HG03196 (cell line): Measurements from ENCODE around the gene ZDHHC14.
"Not testable (repeated sequence)": the region's sequence is repeated elsewhere in the genome, so short reads cannot be mapped to it uniquely, and the experiment has no call there.

ENCODE experiments used
- ATAC-seq: cut with Tn5 transposase; IDR thresholded peaks from one replicate; pipeline ENCODE4 v1.9.1; 2021; ENCODE audit not compliant: unreplicated experiment

Gene ZDHHC14

DNA sequence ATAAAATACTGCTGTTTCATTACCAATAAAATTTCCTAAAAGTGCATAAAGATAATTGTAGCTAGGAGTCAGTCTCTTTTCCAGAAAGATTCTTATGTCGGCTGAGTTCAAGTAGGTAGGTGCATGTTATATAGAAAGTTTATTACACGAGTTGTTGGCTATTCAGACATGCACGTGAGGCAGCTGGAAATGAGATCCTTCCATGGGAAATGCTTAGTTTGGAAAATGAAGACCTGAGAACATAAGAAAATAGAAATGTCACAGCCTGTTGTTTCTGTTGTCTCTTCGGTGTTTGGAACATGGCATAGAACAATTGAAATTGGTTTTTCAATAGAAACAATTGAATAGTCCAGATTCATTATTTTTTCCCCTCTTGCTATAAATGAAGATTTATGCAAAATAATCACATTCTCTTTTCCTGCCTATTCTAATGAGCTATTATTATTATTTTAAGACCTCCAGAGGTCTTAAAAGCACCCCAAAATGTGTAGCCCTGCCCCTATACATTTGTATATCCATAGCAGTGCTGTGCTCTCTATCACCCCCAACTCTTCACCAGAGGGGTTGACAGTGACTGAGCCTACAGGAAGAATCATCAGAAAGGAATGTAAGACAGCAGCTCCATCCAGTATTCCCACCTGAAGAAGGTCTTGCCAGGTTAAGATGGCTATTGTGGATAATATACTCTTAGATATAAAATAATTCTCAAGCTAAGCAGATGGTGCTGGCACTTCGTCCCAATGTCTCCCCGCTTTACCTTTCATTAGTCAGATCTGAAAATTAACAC is 82.2 kb downstream of the ZDHHC14 start:
- ATAC-seq = no peak

GRCh38 chr6:157463743-157464135 is 82.7 kb downstream of the ZDHHC14 start:
- not testable (repeated sequence) for ATAC-seq

DNA sequence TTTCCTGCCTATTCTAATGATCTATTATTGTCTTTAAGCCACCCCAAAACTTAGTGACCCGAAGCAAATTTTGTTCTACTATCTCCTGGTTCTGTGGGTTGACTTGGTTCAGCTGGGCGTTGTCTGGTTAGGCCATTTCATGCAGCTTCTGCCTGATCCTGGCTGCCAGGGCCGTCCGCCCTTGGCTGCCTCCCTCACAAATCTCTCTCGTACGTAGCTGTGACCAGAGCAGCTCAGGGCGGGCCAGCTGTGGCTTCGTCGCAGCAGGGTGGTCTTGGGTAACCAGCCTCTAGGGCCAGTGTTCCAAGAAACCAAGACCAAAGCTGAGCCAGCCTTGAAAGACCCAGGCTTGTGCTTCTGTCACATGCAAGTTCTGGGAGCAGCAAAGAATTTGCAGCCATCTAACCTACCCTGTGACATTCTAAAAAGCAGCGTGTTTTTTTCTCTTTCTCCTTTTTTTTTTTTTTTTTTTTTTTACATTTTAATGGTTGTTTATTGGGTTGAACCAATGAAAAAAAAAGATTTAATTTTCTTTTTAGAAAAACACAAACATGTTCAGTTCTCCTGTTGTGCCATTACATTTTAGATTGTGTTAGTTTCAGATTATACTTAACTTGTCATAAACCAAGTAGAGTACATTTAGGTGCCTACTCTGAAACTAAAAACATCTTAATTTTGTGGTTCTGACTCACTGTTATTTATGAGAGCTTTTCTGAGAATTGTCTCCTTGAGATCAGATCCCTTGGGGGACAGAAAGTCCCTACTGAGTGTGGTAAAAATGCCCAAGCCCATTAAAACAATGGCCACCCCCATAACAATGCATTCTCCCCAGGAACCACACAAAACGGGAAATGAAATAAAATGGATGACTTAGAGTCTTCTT is 83.9 kb downstream of the ZDHHC14 start:
- peak; percentile 35 for ATAC-seq

GRCh38 chr6:157466342-157466648 is 85.3 kb downstream of the ZDHHC14 start:
- no peak for ATAC-seq

DNA sequence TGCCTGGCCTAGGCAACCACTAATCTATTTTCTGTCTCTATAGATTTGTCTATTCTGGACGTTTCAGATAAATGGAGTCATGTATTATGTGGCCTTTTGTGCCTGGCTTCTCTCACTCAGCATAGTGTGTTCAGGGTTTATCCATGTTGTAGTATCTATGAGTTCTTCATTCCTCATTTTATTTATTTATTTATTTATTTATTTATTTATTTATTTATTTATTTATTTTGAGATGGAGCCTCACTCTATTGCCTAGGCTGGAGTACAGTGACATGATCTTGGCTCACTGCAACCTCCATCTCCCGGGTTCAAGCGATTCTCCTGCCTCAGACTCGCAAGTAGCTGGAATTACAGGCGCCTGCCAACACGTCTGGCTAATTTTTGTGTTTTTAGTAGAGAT is 86.3 kb downstream of the ZDHHC14 start:
- not testable (repeated sequence) for ATAC-seq

DNA sequence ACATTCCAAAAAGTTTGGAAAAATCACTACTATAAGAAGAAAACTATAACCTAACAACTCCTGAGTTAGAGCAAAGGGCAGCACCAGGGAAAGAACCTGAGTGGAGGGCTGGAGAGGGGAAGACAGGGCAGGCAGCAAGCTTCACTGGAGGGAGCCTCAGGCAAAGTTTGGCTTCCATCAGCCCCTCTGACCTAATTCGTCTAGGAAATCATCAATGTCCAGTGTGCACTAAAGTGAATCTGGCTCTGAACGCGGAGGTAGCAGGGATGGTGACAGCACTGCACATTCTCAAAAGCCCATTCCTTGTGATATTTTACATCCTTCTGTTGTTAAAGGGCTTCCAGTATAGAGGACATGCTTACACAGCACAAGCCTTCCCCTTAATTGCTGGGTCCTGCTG is 87.1 kb downstream of the ZDHHC14 start:
- ATAC-seq = no peak

GRCh38 chr6:157468574-157468973 is 87.6 kb downstream of the ZDHHC14 start:
- ATAC-seq = no peak

- no peak for ATAC-seq
These were observed 88.4 kb downstream of the ZDHHC14 start for GRCh38 chr6:157469378-157469777.

- ATAC-seq = no peak
These were observed 90.2 kb downstream of the ZDHHC14 start for GRCh38 chr6:157471077-157471686.

DNA sequence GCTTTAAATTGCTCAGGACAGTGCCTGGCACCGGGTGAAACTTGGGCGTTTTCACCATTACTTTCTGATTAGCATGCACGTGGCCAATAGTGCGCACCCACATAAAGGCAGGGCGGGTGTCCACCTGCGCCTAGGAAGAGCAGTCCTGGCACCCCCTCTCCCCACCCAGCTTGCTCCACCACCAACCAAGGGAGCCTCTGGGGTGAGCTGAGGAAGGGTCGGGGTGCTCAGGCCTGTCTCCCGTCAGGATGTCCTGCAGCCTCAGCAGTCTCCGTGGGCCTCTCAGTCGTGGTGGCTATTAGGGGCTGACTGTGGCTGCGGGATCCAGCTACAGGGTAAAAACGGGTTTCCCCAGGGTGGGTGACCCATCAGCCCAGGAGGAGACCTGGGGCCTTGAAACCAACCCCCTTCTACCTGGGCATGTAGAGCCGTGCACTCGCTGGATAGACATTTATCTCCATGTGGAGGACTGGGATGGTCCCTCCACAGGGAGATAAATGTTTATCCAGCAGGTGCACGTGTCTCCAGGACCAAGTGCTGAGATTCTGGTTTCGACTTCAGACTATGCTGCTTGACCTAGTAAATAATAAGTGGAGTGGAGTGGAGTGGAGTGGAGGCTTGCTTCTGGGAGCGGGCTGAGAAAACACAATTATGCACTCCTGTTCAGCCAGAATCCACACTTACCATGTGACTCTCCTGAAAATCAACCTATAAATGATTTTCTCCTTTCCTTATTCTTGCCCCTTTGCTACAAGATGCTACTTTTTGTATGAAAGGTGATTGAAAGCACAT is 91.1 kb downstream of the ZDHHC14 start:
- ATAC-seq = no peak

DNA sequence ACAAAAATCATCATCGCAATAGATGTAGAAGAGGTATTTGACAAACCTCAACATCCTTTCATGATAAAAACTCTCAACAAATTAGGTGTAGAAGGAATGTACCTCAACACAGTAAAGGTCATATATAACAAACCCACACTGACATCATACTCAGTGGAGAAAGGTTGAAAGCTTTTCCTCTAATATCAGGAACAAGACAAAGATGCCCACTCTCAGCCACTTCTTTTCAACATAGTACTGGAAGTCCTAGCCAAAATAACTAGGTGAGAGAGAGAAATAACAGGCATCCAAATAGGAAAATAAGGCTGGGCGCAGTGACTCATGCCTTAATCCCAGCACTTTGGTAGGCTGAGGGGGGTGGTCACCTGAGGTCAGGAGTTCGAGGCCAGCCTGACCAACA is 95.8 kb downstream of the ZDHHC14 start:
- ATAC-seq = no peak

- ATAC-seq = no peak
These were observed 97.9 kb downstream of the ZDHHC14 start for GRCh38 chr6:157478926-157479325.

- ATAC-seq = no peak
These were observed 98.7 kb downstream of the ZDHHC14 start for GRCh38 chr6:157479464-157480303.

DNA sequence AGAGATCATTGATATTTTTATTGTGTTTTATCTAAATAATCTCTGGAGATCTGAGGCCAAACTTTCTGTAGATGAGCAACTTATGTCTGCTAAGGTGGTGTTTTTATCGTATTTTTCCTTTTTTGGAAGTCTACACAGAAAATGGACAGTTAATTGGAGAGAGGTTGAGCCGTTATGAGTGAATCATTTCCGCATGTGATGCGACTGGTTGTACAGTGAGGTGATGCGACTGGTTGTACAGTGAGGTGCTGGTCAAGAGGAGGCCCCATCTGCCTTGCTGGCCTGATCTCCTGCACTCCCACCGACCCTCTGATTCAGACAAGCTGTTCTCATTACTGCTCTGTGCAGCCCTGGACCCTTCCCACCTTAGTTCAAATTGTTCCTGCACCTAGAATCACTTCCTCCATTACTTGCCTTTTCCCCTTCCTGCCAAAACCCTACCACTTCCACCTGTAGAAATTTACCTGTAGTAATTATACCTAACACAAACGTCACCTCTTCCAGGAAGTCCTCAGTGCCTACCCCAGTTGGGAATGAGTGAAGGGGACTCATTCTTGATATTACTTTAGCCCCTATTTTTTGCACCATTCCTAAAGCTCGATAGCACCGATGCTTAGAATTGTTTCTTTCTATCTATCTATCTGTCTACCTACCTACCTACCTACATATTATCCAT is 100.3 kb downstream of the ZDHHC14 start:
- ATAC-seq = no peak

DNA sequence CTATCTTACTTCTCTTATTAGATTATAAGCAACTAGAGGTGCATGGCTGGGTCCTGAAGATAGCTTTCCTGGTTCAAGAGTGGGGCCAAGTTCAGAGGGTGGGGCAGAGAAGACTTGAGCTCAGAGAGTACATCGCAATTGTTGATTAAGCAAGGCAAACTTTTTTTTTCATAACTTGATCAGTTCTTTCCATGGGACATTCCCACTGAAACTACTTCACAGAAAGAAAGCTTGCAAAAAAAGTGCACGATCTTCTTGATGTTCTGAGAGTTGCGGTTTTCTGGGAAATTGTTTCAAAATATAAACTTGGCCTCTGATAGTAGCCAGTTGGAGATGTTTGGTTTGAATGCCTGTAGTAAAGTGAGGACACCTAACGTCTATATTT is 100.9 kb downstream of the ZDHHC14 start:
- no peak for ATAC-seq

- no peak for ATAC-seq
These were observed 102.8 kb downstream of the ZDHHC14 start for GRCh38 chr6:157483770-157484169.

DNA sequence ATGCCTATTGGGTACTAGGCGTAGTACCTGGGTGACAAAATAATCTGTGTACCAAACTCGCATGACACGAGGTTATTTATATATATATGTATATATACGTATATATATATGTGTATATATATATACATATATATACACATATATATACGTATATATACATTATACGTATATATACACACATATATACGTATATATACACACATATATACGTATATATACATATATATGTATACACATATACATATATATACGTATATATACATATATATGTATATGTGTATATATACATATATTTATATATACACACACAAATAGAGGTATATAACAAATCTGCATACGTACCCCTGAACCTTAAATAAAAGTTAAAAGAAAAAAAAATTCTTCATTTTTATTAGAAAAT is 103.2 kb downstream of the ZDHHC14 start:
- ATAC-seq = no peak

DNA sequence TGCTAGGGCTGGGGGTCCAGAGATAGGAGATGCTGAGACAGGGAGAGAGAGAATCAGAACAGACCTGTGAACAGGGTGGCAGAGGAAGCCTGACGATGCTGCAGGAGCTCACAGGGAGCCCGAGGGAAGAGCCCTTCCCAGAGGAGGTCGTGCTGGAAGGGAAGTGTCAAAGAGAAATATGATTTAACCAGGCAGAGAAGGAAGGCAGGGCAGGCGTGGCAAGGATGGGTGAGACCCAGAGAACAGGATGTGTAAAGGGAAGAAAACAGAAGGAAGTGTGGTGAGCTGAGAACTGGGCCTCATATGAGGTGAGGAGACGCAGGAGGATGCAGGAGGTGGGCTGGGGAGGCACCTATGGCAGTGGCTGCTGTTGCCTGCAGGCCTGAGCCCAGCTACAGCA is 105.6 kb downstream of the ZDHHC14 start:
- no peak for ATAC-seq

- ATAC-seq = no peak
These were observed 106.3 kb downstream of the ZDHHC14 start for GRCh38 chr6:157487110-157487773.
